AG04449 (cell line): ENCODE results near the gene ACOX1.

ENCODE experiments used
- CTCF ChIA-PET: fragments of 350-600 bp; formaldehyde crosslinking; extraction: SDS; loops from one replicate; lab custom pipeline; 2021; ENCODE audit warnings: antibody characterized with exemption; lab: Yijun Ruan, JAX
- POLR2A ChIA-PET: fragments of 400-600, 350-600 bp; formaldehyde crosslinking; extraction: SDS; loops from one replicate; lab custom pipeline; 2020; ENCODE audit warnings: antibody characterized with exemption, inconsistent platforms; lab: Yijun Ruan, JAX
- DNase-seq: peaks from one replicate; pipeline ENCODE4 v3.0.0-alpha.2; 2010; ENCODE audit warnings: low read depth, low spot score
- H3K4me3 ChIP-seq: 2 replicates; pipeline ENCODE4 v1.5.1; 2011; ENCODE audit warnings: low read depth, mild to moderate bottlenecking, control low read depth, low read length
- CTCF ChIP-seq: IDR thresholded peaks from one replicate; pipeline ENCODE4 v1.5.1; 2011; ENCODE audit warnings: mild to moderate bottlenecking, moderate library complexity, low read length, control low read depth, inconsistent platforms; ENCODE audit not compliant: insufficient read depth; ENCODE audit errors: missing control alignments

ACOX1 gene

GRCh38 chr17:76007131-76007849 is 28.3 kb upstream of the ACOX1 start:
- TF ChIP-seq CTCF, result no peak
- H3K4me3 ChIP-seq, result no peak overlapping the region
- POLR2A ChIA-PET, result interaction anchor here (0.7 to 1.0 kb wide), 2 partner anchors 10 to 102 kb away, joined by 3 read pairs; no protein-coding TSS in a partner anchor
- no peak for DNase-seq
- CTCF ChIA-PET, result interaction anchor here (0.6 to 17.3 kb wide), 8 partner anchors 5 to 111 kb away, joined by 3 to 363 read pairs (median 4); partner anchors contain the start of genes CDK3 and MRPL38

- POLR2A ChIA-PET, result no interaction called here
- H3K4me3 ChIP-seq, result no peak overlapping the region
- DNase-seq, result no peak
- CTCF ChIA-PET, result interaction anchor here (0.6 to 17.3 kb wide), 34 partner anchors 8 to 294 kb away, joined by 3 to 363 read pairs (median 4); partner anchors contain the start of genes ACOX1, EXOC7, MRPL38 and TEN1
- peak; percentile 40 for TF ChIP-seq CTCF
Observed at GRCh38 chr17:76005263-76006149, 26.5 kb upstream of the ACOX1 start.

- H3K4me3 ChIP-seq, result no peak overlapping the region
- DNase-seq, result no peak
- CTCF ChIA-PET, result interaction anchor here (0.6 to 17.3 kb wide), 31 partner anchors 8 to 294 kb away, joined by 3 to 363 read pairs (median 4); partner anchors contain the start of genes ACOX1, EXOC7, MRPL38 and TEN1
- POLR2A ChIA-PET, result no interaction called here
- TF ChIP-seq CTCF, result no peak
Observed at GRCh38 chr17:76004750-76005262, 25.8 kb upstream of the ACOX1 start.

GRCh38 chr17:76003915-76004314 is 24.9 kb upstream of the ACOX1 start:
- no peak overlapping the region for H3K4me3 ChIP-seq
- CTCF ChIA-PET, result interaction anchor here (0.8 to 17.3 kb wide), 9 partner anchors 11 to 254 kb away, joined by 3 to 363 read pairs (median 4); partner anchors contain the start of genes MRPL38 and TRIM65
- POLR2A ChIA-PET, result interaction anchor here (0.7 kb wide), 1 partner anchor 228 kb away, joined by 3 read pairs; no protein-coding TSS in a partner anchor
- DNase-seq, result no peak
- TF ChIP-seq CTCF, result no peak

GRCh38 chr17:76002100-76002499 is 23.1 kb upstream of the ACOX1 start:
- ChIA-PET CTCF (interaction anchor here (0.8 to 17.3 kb wide), 10 partner anchors 9 to 179 kb away, joined by 3 to 363 read pairs (median 4); partner anchors contain the start of gene MRPL38), POLR2A (no interaction called here)
- no peak overlapping the region for H3K4me3 ChIP-seq
- no peak for DNase-seq
- no peak for TF ChIP-seq CTCF
